ENCODE results near the gene SRMS.

Gene SRMS

GRCh38 chr20:63552481-63553249 lies 5.1 kb upstream of the SRMS start:
- TF ChIP-seq CTCF (IDR thresholded peaks at IDR 0.05; ENCODE audit: low read depth, low read length) = no peak
- H3K4me3 ChIP-seq (ENCODE audit: low read depth, low read length) = no peak overlapping the region

- TF ChIP-seq CTCF (IDR thresholded peaks at IDR 0.05; ENCODE audit: low read depth, low read length) = no peak
- H3K4me3 ChIP-seq (ENCODE audit: low read depth, low read length) = no peak overlapping the region
These were observed 3.5 kb upstream of the SRMS start for GRCh38 chr20:63551068-63551467.

- no peak for TF ChIP-seq CTCF (IDR thresholded peaks at IDR 0.05; ENCODE audit: low read depth, low read length)
- H3K4me3 ChIP-seq (ENCODE audit: low read depth, low read length) = no peak overlapping the region
These were observed 2.2 kb upstream of the SRMS start for GRCh38 chr20:63549679-63550282.

- TF ChIP-seq CTCF (IDR thresholded peaks at IDR 0.05; ENCODE audit: low read depth, low read length) = no peak
- no peak overlapping the region for H3K4me3 ChIP-seq (ENCODE audit: low read depth, low read length)
These were observed 1.5 kb upstream of the SRMS start for GRCh38 chr20:63549019-63549418.

GRCh38 chr20:63548542-63548941 lies 993 bp upstream of the SRMS start:
- H3K4me3 ChIP-seq (ENCODE audit: low read depth, low read length) = no peak overlapping the region
- no peak for TF ChIP-seq CTCF (IDR thresholded peaks at IDR 0.05; ENCODE audit: low read depth, low read length)

GRCh38 chr20:63546956-63547724 lies 409 bp downstream of the SRMS start:
- H3K4me3 ChIP-seq (ENCODE audit: low read depth, low read length) = no peak overlapping the region
- no peak for TF ChIP-seq CTCF (IDR thresholded peaks at IDR 0.05; ENCODE audit: low read depth, low read length)
